A673 (cell line): ENCODE results near the gene ABCB6. TPM values are rescaled to one million over a fixed set of nuclear protein-coding genes. Genes with fewer than 3 reads are reported as not detected.

Experiments used
- BruUV-seq: library from RNA; stranded (reverse); fragments of 400-500 nt; replicated peaks from 2 replicates; lab custom pipeline; 2021; lab: Mats Ljungman, UMichigan
- CTCF ChIA-PET: fragments of 300-600 bp; sonication (Branson Sonifier 250); formaldehyde crosslinking; loops from one replicate; lab custom pipeline; 2022; ENCODE audit warnings: antibody characterized with exemption; lab: Charles Lee
- POLR2A ChIA-PET: fragments of 300-600 bp; sonication (Branson Sonifier 250); formaldehyde crosslinking; loops from one replicate; lab custom pipeline; 2022; ENCODE audit warnings: antibody characterized with exemption; ENCODE audit not compliant: low non-redundant PET; lab: Charles Lee
- DNase-seq: peaks from one replicate; pipeline ENCODE4 v3.0.0-alpha.2; 2015; ENCODE audit warnings: low spot score
- H3K27ac ChIP-seq: fragments of 200-600 bp; sonication (generic); 2 replicates; pipeline ENCODE4 v1.5.1; 2016; ENCODE audit warnings: mixed run types, low read depth, mild to moderate bottlenecking, mixed read lengths, antibody characterized with exemption, low read length; ENCODE audit not compliant: poor library complexity, severe bottlenecking
- H3K27me3 ChIP-seq: fragments of 200-600 bp; sonication (generic); replicated peaks from 2 replicates; pipeline ENCODE4 v1.6.1; 2017; ENCODE audit warnings: mixed run types, low read depth, mild to moderate bottlenecking, mixed read lengths, antibody characterized with exemption, low read length; ENCODE audit not compliant: insufficient read depth, poor library complexity
- H3K36me3 ChIP-seq: fragments of 200-600 bp; sonication (generic); 2 replicates; pipeline ENCODE4 v1.6.1; 2016; ENCODE audit warnings: mixed run types, mild to moderate bottlenecking, mixed read lengths, antibody characterized with exemption, low read length; ENCODE audit not compliant: insufficient read depth, poor library complexity, severe bottlenecking
- H3K4me1 ChIP-seq: fragments of 200-600 bp; sonication (generic); 2 replicates; pipeline ENCODE4 v1.6.1; 2017; ENCODE audit warnings: mixed run types, mild to moderate bottlenecking, mixed read lengths, antibody characterized with exemption, low read length; ENCODE audit not compliant: insufficient read depth, poor library complexity, severe bottlenecking
- H3K4me3 ChIP-seq: fragments of 200-600 bp; sonication (generic); 2 replicates; pipeline ENCODE4 v1.5.1; 2016; ENCODE audit warnings: low read depth, mixed run types, mild to moderate bottlenecking, mixed read lengths, low read length; ENCODE audit not compliant: poor library complexity, severe bottlenecking
- H3K9me3 ChIP-seq: fragments of 200-600 bp; sonication (generic); 2 replicates; pipeline ENCODE4 v1.6.1; 2016; ENCODE audit warnings: mixed run types, low read depth, mild to moderate bottlenecking, mixed read lengths, antibody characterized with exemption, low read length; ENCODE audit not compliant: poor library complexity, severe bottlenecking
- CTCF ChIP-seq: fragments of 300-800, 200-600 bp; sonication (generic); conservative IDR thresholded peaks from 2 replicates; pipeline ENCODE4 v1.5.1; 2017; ENCODE audit warnings: low read depth, mild to moderate bottlenecking, antibody characterized with exemption, low read length, moderate library complexity, mixed read lengths
- EZH2 ChIP-seq: fragments of 200-600 bp; sonication (generic); IDR thresholded peaks from 2 replicates; pipeline ENCODE4 v1.6.1; 2017; ENCODE audit warnings: borderline replicate concordance, low read depth, mild to moderate bottlenecking, mixed read lengths, antibody characterized with exemption, low read length; ENCODE audit not compliant: poor library complexity, severe bottlenecking
- intact Hi-C: fragments of 100-400 bp; cut with micrococcal nuclease; formaldehyde crosslinking; loops from one replicate; pipeline ENCODE4 v1.10.0; 2022; ENCODE audit not compliant: unreplicated experiment
- total RNA-seq: library from RNA; stranded (reverse); gene quantifications from 2 replicates; pipeline ENCODE4 v1.2.3, GENCODE V29; 2021

The ABCB6 gene
- total RNA-seq, 1 experiment from 2014 or later = 101 TPM

- DNase-seq = no peak
- TF ChIP-seq CTCF = no peak
- no peak for TF ChIP-seq EZH2
- BruUV-seq = no TSS peak
- POLR2A ChIA-PET = no interaction called here
- Histone ChIP-seq H3K9me3 (no peaks in the 10 kb centered on the region), H3K27me3 (no peaks in the 10 kb centered on the region), H3K36me3 (peaks cover 40% of the 10 kb centered on the region), H3K27ac (no peak overlapping the region), H3K4me1 (peaks cover 5% of the 10 kb centered on the region), H3K4me3 (no peak overlapping the region)
- intact Hi-C loops = loop anchor here (5.0 kb wide), 2 partner anchors 37 to 117 kb away; partner anchors contain the start of gene ABCB6
- CTCF ChIA-PET = no interaction called here
These were observed 38.9 kb downstream of the ABCB6 start for GRCh38 chr2:219179601-219180465.

DNA sequence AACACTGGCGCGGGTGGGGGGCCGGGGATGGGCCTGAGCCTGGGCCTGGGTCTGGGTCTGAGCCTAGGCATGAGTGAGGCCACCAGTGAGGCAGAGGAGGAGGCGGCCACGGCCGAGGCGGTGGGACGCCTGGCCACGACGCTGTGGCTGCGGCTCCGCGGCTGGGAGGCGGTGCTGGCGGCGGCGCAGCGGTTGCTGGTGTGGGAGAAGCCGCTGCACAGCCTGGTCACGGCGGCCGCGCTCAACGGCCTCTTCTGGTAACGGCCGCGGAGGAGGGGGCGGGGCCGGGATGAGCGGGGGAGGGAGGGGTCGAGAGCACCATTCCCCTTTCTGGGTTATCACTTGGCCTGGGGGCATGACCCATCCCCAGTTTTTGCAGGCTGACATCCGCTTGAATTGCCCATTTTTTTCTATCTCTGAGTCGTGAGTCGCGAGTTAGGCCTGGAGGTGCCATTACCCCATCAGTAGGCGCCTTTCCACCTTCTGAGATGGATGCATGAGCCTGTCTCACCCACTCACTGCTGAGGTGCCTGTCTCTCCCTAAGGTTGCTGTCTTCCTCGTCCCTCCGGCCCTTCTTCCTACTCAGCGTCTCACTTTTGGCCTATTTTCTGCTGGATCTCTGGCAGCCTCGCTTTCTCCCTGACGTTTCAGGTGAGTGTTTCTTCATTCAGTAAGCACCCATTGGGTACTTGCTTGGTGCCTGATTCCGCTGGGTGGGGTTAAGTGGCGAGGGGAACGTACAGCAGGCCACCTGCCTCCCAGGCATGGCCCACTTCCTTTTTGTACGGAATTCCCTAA, 40.2 kb downstream of the ABCB6 start:
- intact Hi-C loops = loop anchor here (5.0 kb wide), 2 partner anchors 39 to 119 kb away; partner anchors contain the start of gene ABCB6
- TF ChIP-seq EZH2 (no peak), CTCF (no peak)
- no TSS peak for BruUV-seq
- no peak for DNase-seq
- Histone ChIP-seq H3K27me3 (no peaks in the 10 kb centered on the region), H3K4me1 (peaks cover 5% of the 10 kb centered on the region), H3K36me3 (peaks cover 40% of the 10 kb centered on the region), H3K9me3 (no peaks in the 10 kb centered on the region), H3K4me3 (peak overlapping the region; percentile 96), H3K27ac (peak overlapping the region; percentile 81)
- POLR2A ChIA-PET = no interaction called here
- CTCF ChIA-PET = no interaction called here

GRCh38 chr2:219177552-219178376, 41.0 kb downstream of the ABCB6 start, which contains the start of gene RETREG2:
TSS of gene RETREG2 (plus strand) at chr2:219178275. CDS start at chr2:219178353, 78 bp downstream.
- Histone ChIP-seq H3K27me3 (no peaks in the 10 kb centered on the region), H3K27ac (peak within 1 kb of the TSS; percentile 81), H3K9me3 (no peaks in the 10 kb centered on the region), H3K4me1 (peaks cover 5% of the 10 kb centered on the region), H3K4me3 (peak within 1 kb of the TSS; percentile 96), H3K36me3 (peaks cover 32% of the 10 kb centered on the region)
- POLR2A ChIA-PET = no interaction called here
- BruUV-seq = TSS peak; percentile 46
- intact Hi-C loops = loop anchor here (5.0 kb wide), 2 partner anchors 40 to 120 kb away; partner anchors contain the start of gene ABCB6
- peak; percentile 89 for DNase-seq
- TF ChIP-seq CTCF = 0 out of 2 replicates have a peak, but pooled peaks have one; percentile 31
- no peak for TF ChIP-seq EZH2
- CTCF ChIA-PET = interaction anchor here (1.4 kb wide), 1 partner anchor 23 kb away, joined by 6 read pairs; no protein-coding TSS in a partner anchor
